GM12878 (cell line): ENCODE measurements around the gene HMGN1. TPM values are rescaled to one million over a fixed set of nuclear protein-coding genes. Genes with fewer than 3 reads are reported as not detected.

Experiments used
- ATAC-seq: fragments of 200-7000 bp; cut with Tn5 transposase; 3 replicates; pipeline ENCODE4 v1.9.1; 2020; ENCODE audit warnings: mild to moderate bottlenecking, moderate library complexity
- BruUV-seq: library from RNA; stranded (reverse); fragments of 400-500 nt; replicated peaks from 2 replicates; lab custom pipeline; 2021; lab: Mats Ljungman, UMichigan
- CTCF ChIA-PET: fragments of 300-600 bp; sonication (Branson Sonifier 250); formaldehyde crosslinking; extraction: SDS; loops from one replicate; lab custom pipeline; 2021; ENCODE audit warnings: inconsistent platforms; lab: Yijun Ruan, JAX
- POLR2A ChIA-PET: fragments of 350-600 bp; formaldehyde crosslinking; extraction: SDS; loops from one replicate; lab custom pipeline; 2021; ENCODE audit warnings: inconsistent platforms; lab: Charles Lee
- RAD21 ChIA-PET: fragments of 300-600 bp; sonication (Branson Sonifier 250); formaldehyde crosslinking; loops from one replicate; lab custom pipeline; 2023; ENCODE audit warnings: antibody characterized with exemption; ENCODE audit not compliant: unreplicated experiment; lab: Charles Lee
- SMC1A ChIA-PET: fragments of 300-600 bp; sonication (Branson Sonifier 250); formaldehyde crosslinking; loops from one replicate; lab custom pipeline; 2023; ENCODE audit not compliant: unreplicated experiment, uncharacterized antibody; lab: Charles Lee
- DNase-seq: peaks from one replicate; pipeline ENCODE4 v3.0.0-alpha.2; 2011; ENCODE audit warnings: low read depth, low spot score
- FAIRE-seq: peaks from 3 replicates; lab custom pipeline; 2011; peaks lifted over from hg19 to GRCh38; lab: Jason Lieb, UNC
- H2AFZ ChIP-seq: 2 replicates; pipeline ENCODE4 v1.6.0; 2011; ENCODE audit warnings: low read depth, low read length, control low read depth; ENCODE audit not compliant: control insufficient read depth
- H3K27ac ChIP-seq: 2 replicates; pipeline ENCODE4 v1.5.1; 2011; ENCODE audit warnings: control low read depth; ENCODE audit not compliant: control insufficient read depth, insufficient read depth
- H3K27me3 ChIP-seq, 2 experiments: replicated peaks in 1 of 2; 2 replicates each; pipeline versions ENCODE4 v1.6.0 to v1.6.1; 2011; ENCODE audit warnings: low read length in 1 of 2; ENCODE audit not compliant: control insufficient read depth in 2 of 2, insufficient read depth in 2 of 2
- H3K36me3 ChIP-seq, 2 experiments: 2 replicates each; pipeline ENCODE4 v1.5.1; 2011; ENCODE audit warnings: low read length in 1 of 2; ENCODE audit not compliant: control insufficient read depth in 2 of 2, insufficient read depth in 2 of 2
- H3K4me1 ChIP-seq: 2 replicates; pipeline ENCODE4 v1.6.1; 2011; ENCODE audit warnings: mild to moderate bottlenecking, low read length, moderate library complexity, mixed read lengths; ENCODE audit not compliant: control insufficient read depth, insufficient read depth
- H3K4me2 ChIP-seq: 2 replicates; pipeline ENCODE4 v1.6.0; 2011; ENCODE audit warnings: control low read depth; ENCODE audit not compliant: control insufficient read depth, insufficient read depth
- H3K4me3 ChIP-seq: fragments of 200-600 bp; sonication (generic); 2 replicates; pipeline ENCODE4 v1.5.1; 2016
- H3K79me2 ChIP-seq: 2 replicates; pipeline ENCODE4 v1.6.0; 2011; ENCODE audit warnings: low read length; ENCODE audit not compliant: control insufficient read depth, insufficient read depth
- H3K9ac ChIP-seq: 2 replicates; pipeline ENCODE4 v1.8.0; 2011; ENCODE audit warnings: low read length, control low read depth, mixed read lengths; ENCODE audit not compliant: control insufficient read depth, insufficient read depth
- H3K9me3 ChIP-seq: replicated peaks from 3 replicates; pipeline ENCODE4 v1.5.1; 2011; ENCODE audit warnings: mild to moderate bottlenecking, low read length; ENCODE audit not compliant: control insufficient read depth, insufficient read depth
- H4K20me1 ChIP-seq: 2 replicates; pipeline ENCODE4 v1.6.0; 2011; ENCODE audit not compliant: control insufficient read depth, insufficient read depth
- CHD1 ChIP-seq: IDR thresholded peaks from 2 replicates; pipeline ENCODE4 v1.6.1; 2012; ENCODE audit warnings: low read depth, low read length, improper control_type of control experiment
- CHD4 ChIP-seq: fragments of 200-600 bp; sonication (generic); IDR thresholded peaks from 2 replicates; pipeline ENCODE4 v1.6.1; 2016; ENCODE audit warnings: mild to moderate bottlenecking
- CREM ChIP-seq: IDR thresholded peaks from 2 replicates; pipeline ENCODE4 v1.6.1; 2014; ENCODE audit warnings: antibody characterized with exemption, low read depth
- EED ChIP-seq: sonication (generic); IDR thresholded peaks from 2 replicates; pipeline ENCODE4 v1.6.1; 2016; ENCODE audit warnings: antibody characterized with exemption, low read depth
- EP300 ChIP-seq, 2 experiments: fragments of 150-350 bp in 1 of 2; IDR thresholded peaks; 2 replicates each; pipeline ENCODE4 v1.6.1; 2011 to 2012; ENCODE audit warnings: low read depth in 2 of 2, low read length in 2 of 2, borderline replicate concordance in 1 of 2, improper control_type of control experiment in 1 of 2, inconsistent platforms in 1 of 2; ENCODE audit not compliant: control insufficient read depth in 1 of 2
- EZH2 ChIP-seq: IDR thresholded peaks from 2 replicates; pipeline ENCODE4 v1.6.1; 2012; ENCODE audit warnings: low read depth, mild to moderate bottlenecking, control low read depth, inconsistent platforms, low read length, borderline replicate concordance; ENCODE audit not compliant: control insufficient read depth
- GATAD2B ChIP-seq: fragments of 450-650 bp; conservative IDR thresholded peaks from 2 replicates; pipeline ENCODE4 v1.6.1; 2017; ENCODE audit warnings: low read depth, mild to moderate bottlenecking, moderate library complexity
- HSF1 ChIP-seq: fragments of 150-350 bp; IDR thresholded peaks from 2 replicates; pipeline ENCODE4 v1.6.1; 2014; ENCODE audit warnings: mild to moderate bottlenecking, low read depth, low read length
- NFIC ChIP-seq: IDR thresholded peaks from 2 replicates; pipeline ENCODE4 v1.6.1; 2012; ENCODE audit warnings: low read depth, mild to moderate bottlenecking, inconsistent platforms, low read length, moderate library complexity
- NR2F1 ChIP-seq: fragments of 450-650 bp; conservative IDR thresholded peaks from 2 replicates; pipeline ENCODE4 v1.6.1; 2017; ENCODE audit warnings: mild to moderate bottlenecking
- SREBF1 ChIP-seq: IDR thresholded peaks from 2 replicates; pipeline ENCODE4 v1.6.1; 2012; ENCODE audit warnings: mild to moderate bottlenecking, low read length
- STAT3 ChIP-seq: IDR thresholded peaks from 2 replicates; pipeline ENCODE4 v1.6.1; 2011; ENCODE audit warnings: low read depth, low read length, improper control_type of control experiment
- WGBS: methylation state at CpG from one replicate; pipeline ENCODE4 v1.1.6; 2016; ENCODE audit warnings: low lambda C conversion rate; ENCODE audit not compliant: insufficient replicate concordance, insufficient coverage; ENCODE audit errors: missing lambda C conversion rate; 5-methylcytosine and 5-hydroxymethylcytosine counted together
- in situ Hi-C: fragments of 300-500 bp; cut with MboI; formaldehyde crosslinking; loops from 9 replicates; pipeline ENCODE4 v1.14.3; 2018; ENCODE audit warnings: mixed read lengths
- intact Hi-C: fragments of 100-400 bp; cut with micrococcal nuclease; formaldehyde crosslinking; loops from one replicate; pipeline ENCODE4 v1.14.2; 2022; ENCODE audit not compliant: unreplicated experiment
- polyA plus RNA-seq, 11 experiments: library from polyadenylated mRNA; depleted of rRNA in 4 of 11; unstranded in 6 of 11; stranded (reverse) in 5 of 11; fragments of >200 nt; fragmentation: Nextera tagmentation in 4 of 11; fragmentation: Illumina TruSeq in 1 of 11; extraction: Ambion mirVana in 4 of 11; extraction: Trizol in 1 of 11; gene quantifications; 1 replicate in 1 of 11; 2 replicates in 10 of 11; pipeline versions ENCODE4 v1.2.1 to v1.2.3, GENCODE V29; 2011 to 2016; ENCODE audit warnings: inconsistent platforms in 2 of 11, missing spikeins in 2 of 11, low read depth in 1 of 11
- total RNA-seq, 4 experiments: library from RNA; depleted of rRNA in 3 of 4; stranded (reverse); fragments of >200 nt in 3 of 4; fragmentation: Illumina TruSeq in 1 of 4; extraction: Trizol in 1 of 4; gene quantifications; 2 replicates each; pipeline versions ENCODE4 v1.2.1 to v1.2.3, GENCODE V29; 2013 to 2021
- TF ChIP-seq, protein P1 (sequence below): fragments of 450-650 bp; IDR thresholded peaks from 2 replicates; pipeline ENCODE4 v1.6.1; 2016; ENCODE audit warnings: mild to moderate bottlenecking, moderate library complexity, borderline replicate concordance
- TF ChIP-seq, protein P2 (sequence below): fragments of 450-650 bp; conservative IDR thresholded peaks from 2 replicates; pipeline ENCODE4 v1.6.1; 2017; ENCODE audit warnings: mild to moderate bottlenecking, moderate library complexity

HMGN1 gene
- total and polyA plus RNA-seq, 10 of the 15 experiments (the other 5 are each of a cell fraction or from before 2014, with no cell fraction given) = 120 to 798 (median 396) TPM

DNA sequence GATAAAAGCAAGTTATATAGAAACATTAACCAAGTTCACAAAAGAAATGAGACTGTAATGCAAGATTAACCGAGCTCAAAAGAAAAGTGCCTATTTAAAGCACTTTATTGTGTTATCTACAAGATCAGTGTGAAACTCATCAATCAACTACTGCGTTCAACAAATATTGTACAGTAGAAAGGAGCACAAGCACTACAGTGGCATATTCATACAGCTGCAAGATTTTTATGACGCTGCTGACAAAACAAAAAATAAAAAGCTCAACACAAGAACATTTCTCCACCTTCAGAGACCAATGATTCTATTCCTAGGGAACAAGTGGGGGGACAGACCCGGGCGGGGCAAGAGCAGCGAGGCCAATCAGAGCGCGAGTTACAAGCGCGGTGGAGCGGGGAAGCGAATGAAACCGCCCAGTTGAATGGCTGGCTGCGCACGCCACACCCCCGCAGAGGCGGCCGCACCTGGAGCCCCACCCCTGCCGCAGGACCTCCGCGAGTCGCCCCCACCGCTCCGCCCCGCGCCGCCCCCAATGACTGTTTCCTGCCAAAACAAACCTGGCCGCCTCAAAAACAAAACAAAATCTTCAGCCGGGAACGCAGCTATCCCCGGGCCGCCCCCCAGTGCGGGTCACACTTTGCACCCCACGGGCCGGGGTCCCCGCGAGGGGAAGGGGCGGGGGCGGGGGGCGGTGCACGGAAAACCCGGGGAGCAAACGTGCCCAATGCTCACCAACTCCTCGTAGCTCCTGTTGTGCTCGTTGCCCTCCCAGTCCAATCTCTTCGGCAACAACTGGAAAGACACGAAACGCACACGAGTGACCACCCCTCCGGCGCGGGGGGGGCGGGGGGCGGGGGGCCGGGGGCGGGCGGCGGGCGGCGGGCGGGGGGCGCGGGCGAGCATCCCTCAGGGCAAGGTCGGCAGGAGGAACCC is 36.5 kb downstream of the HMGN1 start:
- peaks cover 4% of the 10 kb centered on the region; the same call in 1 of the 2 replicates for H3K4me1 ChIP-seq
- FAIRE-seq = peak; percentile 92
- no peaks in the 10 kb centered on the region for H3K9me3 ChIP-seq
- H3K79me2 ChIP-seq = peaks cover 16% of the 10 kb centered on the region
- peak overlapping the region; percentile 80 for H3K4me3 ChIP-seq
- 4% methylated on average over 30 of the region's 65 CpGs for WGBS
- 0 out of 2 replicates have a peak overlapping the region, but pooled peaks have one; percentile 2 for H2AFZ ChIP-seq
- intact Hi-C loops = loop anchor here (2.0 to 10.0 kb wide), 4 partner anchors 36 to 132 kb away; partner anchors contain the start of genes HMGN1, LCA5L and PSMG1
- ChIA-PET POLR2A (interaction anchor here (1.0 to 1.5 kb wide), 2 partner anchors 36 to 128 kb away, joined by 3 read pairs; no protein-coding TSS in a partner anchor), SMC1A (interaction anchor here (0.7 to 1.9 kb wide), 3 partner anchors 34 to 75 kb away, joined by 3 to 4 read pairs (median 4); no protein-coding TSS in a partner anchor), CTCF (interaction anchor here (0.6 to 1.3 kb wide), 2 partner anchors 8 to 36 kb away, joined by 3 to 6 read pairs; no protein-coding TSS in a partner anchor), RAD21 (interaction anchor here (0.9 to 1.0 kb wide), 2 partner anchors 68 to 75 kb away, joined by 3 read pairs; a partner anchor contains a TSS)
- H3K9ac ChIP-seq = peak overlapping the region; percentile 13; the same call in 1 of the 2 replicates
- peak; percentile 81 for DNase-seq
- no peaks in the 10 kb centered on the region for H3K27me3 ChIP-seq
- no peaks in the 10 kb centered on the region; a peak in 1 of 4 replicates for H3K36me3 ChIP-seq
- BruUV-seq = no TSS peak
- peak overlapping the region; percentile 95 for H3K4me2 ChIP-seq
- peak overlapping the region; percentile 93; the same call in 1 of the 2 replicates for H3K27ac ChIP-seq
- in situ Hi-C loops = no loop called here
- no peaks in the 10 kb centered on the region for H4K20me1 ChIP-seq
- peak; percentile 88 for ATAC-seq
- TF ChIP-seq CHD1 (no peak), GATAD2B (no peak), NR2F1 (no peak), NFIC (no peak), SREBF1 (no peak), CREM (0 out of 2 replicates have a peak, but pooled peaks have one; percentile 9), EZH2 (no peak), STAT3 (no peak), CHD4 (no peak), HSF1 (no peak), EP300 (IDR thresholded peaks at IDR 0.05; ENCODE audit: borderline replicate concordance in 1 of 2, control insufficient read depth in 1 of 2, low read depth in 2 of 2, low read length in 2 of 2) (no peak), EED (no peak)
- TF ChIP-seq, protein P1, sequence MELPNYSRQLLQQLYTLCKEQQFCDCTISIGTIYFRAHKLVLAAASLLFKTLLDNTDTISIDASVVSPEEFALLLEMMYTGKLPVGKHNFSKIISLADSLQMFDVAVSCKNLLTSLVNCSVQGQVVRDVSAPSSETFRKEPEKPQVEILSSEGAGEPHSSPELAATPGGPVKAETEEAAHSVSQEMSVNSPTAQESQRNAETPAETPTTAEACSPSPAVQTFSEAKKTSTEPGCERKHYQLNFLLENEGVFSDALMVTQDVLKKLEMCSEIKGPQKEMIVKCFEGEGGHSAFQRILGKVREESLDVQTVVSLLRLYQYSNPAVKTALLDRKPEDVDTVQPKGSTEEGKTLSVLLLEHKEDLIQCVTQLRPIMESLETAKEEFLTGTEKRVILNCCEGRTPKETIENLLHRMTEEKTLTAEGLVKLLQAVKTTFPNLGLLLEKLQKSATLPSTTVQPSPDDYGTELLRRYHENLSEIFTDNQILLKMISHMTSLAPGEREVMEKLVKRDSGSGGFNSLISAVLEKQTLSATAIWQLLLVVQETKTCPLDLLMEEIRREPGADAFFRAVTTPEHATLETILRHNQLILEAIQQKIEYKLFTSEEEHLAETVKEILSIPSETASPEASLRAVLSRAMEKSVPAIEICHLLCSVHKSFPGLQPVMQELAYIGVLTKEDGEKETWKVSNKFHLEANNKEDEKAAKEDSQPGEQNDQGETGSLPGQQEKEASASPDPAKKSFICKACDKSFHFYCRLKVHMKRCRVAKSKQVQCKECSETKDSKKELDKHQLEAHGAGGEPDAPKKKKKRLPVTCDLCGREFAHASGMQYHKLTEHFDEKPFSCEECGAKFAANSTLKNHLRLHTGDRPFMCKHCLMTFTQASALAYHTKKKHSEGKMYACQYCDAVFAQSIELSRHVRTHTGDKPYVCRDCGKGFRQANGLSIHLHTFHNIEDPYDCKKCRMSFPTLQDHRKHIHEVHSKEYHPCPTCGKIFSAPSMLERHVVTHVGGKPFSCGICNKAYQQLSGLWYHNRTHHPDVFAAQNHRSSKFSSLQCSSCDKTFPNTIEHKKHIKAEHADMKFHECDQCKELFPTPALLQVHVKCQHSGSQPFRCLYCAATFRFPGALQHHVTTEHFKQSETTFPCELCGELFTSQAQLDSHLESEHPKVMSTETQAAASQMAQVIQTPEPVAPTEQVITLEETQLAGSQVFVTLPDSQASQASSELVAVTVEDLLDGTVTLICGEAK = no peak; the same call in 1 of the 2 replicates
- TF ChIP-seq, protein P2, sequence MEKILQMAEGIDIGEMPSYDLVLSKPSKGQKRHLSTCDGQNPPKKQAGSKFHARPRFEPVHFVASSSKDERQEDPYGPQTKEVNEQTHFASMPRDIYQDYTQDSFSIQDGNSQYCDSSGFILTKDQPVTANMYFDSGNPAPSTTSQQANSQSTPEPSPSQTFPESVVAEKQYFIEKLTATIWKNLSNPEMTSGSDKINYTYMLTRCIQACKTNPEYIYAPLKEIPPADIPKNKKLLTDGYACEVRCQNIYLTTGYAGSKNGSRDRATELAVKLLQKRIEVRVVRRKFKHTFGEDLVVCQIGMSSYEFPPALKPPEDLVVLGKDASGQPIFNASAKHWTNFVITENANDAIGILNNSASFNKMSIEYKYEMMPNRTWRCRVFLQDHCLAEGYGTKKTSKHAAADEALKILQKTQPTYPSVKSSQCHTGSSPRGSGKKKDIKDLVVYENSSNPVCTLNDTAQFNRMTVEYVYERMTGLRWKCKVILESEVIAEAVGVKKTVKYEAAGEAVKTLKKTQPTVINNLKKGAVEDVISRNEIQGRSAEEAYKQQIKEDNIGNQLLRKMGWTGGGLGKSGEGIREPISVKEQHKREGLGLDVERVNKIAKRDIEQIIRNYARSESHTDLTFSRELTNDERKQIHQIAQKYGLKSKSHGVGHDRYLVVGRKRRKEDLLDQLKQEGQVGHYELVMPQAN = no peak
